HepG2 (cell line): Measurements from ENCODE around the gene MOK. TPM values are rescaled to one million over a fixed set of nuclear protein-coding genes. Genes with fewer than 3 reads are reported as not detected.

ENCODE experiments used
- ATAC-seq: fragments of 200-7000 bp; cut with Tn5 transposase; 3 replicates; pipeline ENCODE4 v1.9.1; 2020; ENCODE audit warnings: mild to moderate bottlenecking, moderate library complexity
- BruUV-seq: library from RNA; stranded (reverse); fragments of 400-500 nt; replicated peaks from 2 replicates; lab custom pipeline; 2021; lab: Mats Ljungman, UMichigan
- CTCF ChIA-PET: fragments of 300-600 bp; formaldehyde crosslinking; extraction: SDS; loops from one replicate; lab custom pipeline; 2021; ENCODE audit warnings: low total read pairs, inconsistent platforms, low intra/inter-chr PET ratio; lab: Yijun Ruan, JAX
- POLR2A ChIA-PET: fragments of 350-600 bp; sonication (Branson Sonifier 250); formaldehyde crosslinking; loops from one replicate; lab custom pipeline; 2020; ENCODE audit warnings: antibody characterized with exemption, inconsistent platforms; lab: Yijun Ruan, JAX
- DNase-seq: peaks from one replicate; pipeline ENCODE4 v3.0.0-alpha.2; 2015; ENCODE audit warnings: low spot score
- FAIRE-seq: peaks from 3 replicates; lab custom pipeline; 2011; peaks lifted over from hg19 to GRCh38; lab: Jason Lieb, UNC
- H2AFZ ChIP-seq: one replicate; pipeline ENCODE4 v1.6.1; 2011; ENCODE audit warnings: low read length, inconsistent platforms
- H3K27ac ChIP-seq: fragments of 300-600 bp; 3 replicates; pipeline ENCODE4 v1.8.0; 2011; ENCODE audit warnings: mixed run types, mild to moderate bottlenecking, mixed read lengths, low read length, inconsistent platforms; ENCODE audit not compliant: insufficient read depth; ENCODE audit errors: extremely low read length
- H3K27me3 ChIP-seq, 2 experiments: fragments of 200-600 bp in 1 of 2; 2 replicates in 1 of 2; 3 replicates in 1 of 2; pipeline versions ENCODE4 v1.6.0 to v1.8.0; 2011; ENCODE audit warnings: low read length in 2 of 2, mild to moderate bottlenecking in 2 of 2, moderate library complexity in 2 of 2, inconsistent platforms in 1 of 2; ENCODE audit not compliant: insufficient read depth in 2 of 2, control insufficient read depth in 1 of 2
- H3K36me3 ChIP-seq, 2 experiments: fragments of 200-600 bp in 1 of 2; replicated peaks in 1 of 2; 2 replicates in 1 of 2; 3 replicates in 1 of 2; pipeline versions ENCODE4 v1.5.1 to v1.8.0; 2011; ENCODE audit warnings: low read length in 2 of 2, inconsistent platforms in 1 of 2; ENCODE audit not compliant: insufficient read depth in 2 of 2, control insufficient read depth in 1 of 2
- H3K4me1 ChIP-seq: 2 replicates; pipeline ENCODE4 v1.5.1; 2012; ENCODE audit warnings: low read length, inconsistent platforms; ENCODE audit not compliant: insufficient read depth
- H3K4me2 ChIP-seq: 2 replicates; pipeline ENCODE4 v1.6.0; 2011; ENCODE audit warnings: low read depth, low read length, inconsistent platforms
- H3K4me3 ChIP-seq, 3 experiments: fragments of 200-600 bp in 1 of 3; sonication (generic), shearing (Covaris generic) in 1 of 3; replicated peaks in 1 of 3; 2 replicates each; pipeline ENCODE4 v1.5.1; 2011 to 2016; ENCODE audit warnings: low read length in 3 of 3, inconsistent platforms in 2 of 3, low read depth in 2 of 3, mild to moderate bottlenecking in 2 of 3, control low read depth in 1 of 3, mixed read lengths in 1 of 3; ENCODE audit not compliant: insufficient read depth in 1 of 3
- H3K79me2 ChIP-seq: one replicate; pipeline ENCODE4 v1.6.1; 2011; ENCODE audit warnings: low read length, inconsistent platforms; ENCODE audit not compliant: insufficient read depth
- H3K9ac ChIP-seq: 2 replicates; pipeline ENCODE4 v1.6.0; 2011; ENCODE audit warnings: mild to moderate bottlenecking, low read depth, low read length, inconsistent platforms; ENCODE audit not compliant: insufficient read depth
- H3K9me3 ChIP-seq: 2 replicates; pipeline ENCODE4 v1.5.1; 2012; ENCODE audit warnings: mild to moderate bottlenecking, low read length
- H4K20me1 ChIP-seq: 2 replicates; pipeline ENCODE4 v1.6.0; 2011; ENCODE audit warnings: inconsistent platforms, mild to moderate bottlenecking, low read length, moderate library complexity; ENCODE audit not compliant: insufficient read depth
- DNMT3B ChIP-seq: conservative IDR thresholded peaks from 2 replicates; pipeline ENCODE4 v1.6.1; 2016; ENCODE audit warnings: missing biosample characterization, control low read depth
- HDAC2 ChIP-seq: sonication (generic); formaldehyde crosslinking; IDR thresholded peaks from 2 replicates; pipeline ENCODE4 v1.4.0; 2020; ENCODE audit warnings: missing genetic modification reagents
- HMGXB4 ChIP-seq, 2 experiments: sonication (generic) in 1 of 2; formaldehyde crosslinking in 1 of 2; IDR thresholded peaks; 2 replicates each; pipeline versions ENCODE4 v1.4.0 to v1.6.1; 2018 to 2020; ENCODE audit warnings: missing genetic modification reagents in 2 of 2, borderline replicate concordance in 1 of 2, low read depth in 1 of 2, mild to moderate bottlenecking in 1 of 2, missing biosample characterization in 1 of 2
- IRX3 ChIP-seq: sonication (generic); formaldehyde crosslinking; IDR thresholded peaks from 2 replicates; pipeline ENCODE4 v1.8.1; 2023; ENCODE audit warnings: mild to moderate bottlenecking, low read depth, missing genetic modification reagents, borderline replicate concordance
- JUN ChIP-seq: sonication (generic); formaldehyde crosslinking; IDR thresholded peaks from 2 replicates; pipeline ENCODE4 v1.4.0; 2020; ENCODE audit warnings: mild to moderate bottlenecking, missing genetic modification reagents
- KLF11 ChIP-seq: IDR thresholded peaks from 2 replicates; pipeline ENCODE4 v1.6.1; 2016; ENCODE audit warnings: missing compliant biosample characterization
- KLF6 ChIP-seq: IDR thresholded peaks from 2 replicates; pipeline ENCODE4 v1.8.0; 2016; ENCODE audit warnings: missing biosample characterization, missing genetic modification reagents
- MATR3 ChIP-seq: sonication (generic); formaldehyde crosslinking; IDR thresholded peaks from 2 replicates; pipeline ENCODE4 v1.4.0; 2020; ENCODE audit warnings: missing genetic modification reagents
- NPAS2 ChIP-seq: sonication (generic); formaldehyde crosslinking; IDR thresholded peaks from 2 replicates; pipeline ENCODE4 v1.8.0; 2022; ENCODE audit warnings: mild to moderate bottlenecking, missing genetic modification reagents, borderline replicate concordance
- PREB ChIP-seq: sonication (generic); formaldehyde crosslinking; IDR thresholded peaks from 2 replicates; pipeline ENCODE4 v1.4.0; 2020; ENCODE audit warnings: missing genetic modification reagents
- SNAPC2 ChIP-seq: sonication (generic); formaldehyde crosslinking; IDR thresholded peaks from 2 replicates; pipeline ENCODE4 v1.8.1; 2022; ENCODE audit warnings: mild to moderate bottlenecking, missing genetic modification reagents
- SP5 ChIP-seq: IDR thresholded peaks from 2 replicates; pipeline ENCODE4 v1.6.1; 2016; ENCODE audit warnings: low read depth, borderline replicate concordance
- SRSF4 ChIP-seq: fragments of 200-400 bp; formaldehyde crosslinking; IDR thresholded peaks from one replicate; pipeline ENCODE4 v1.6.1; 2018; ENCODE audit warnings: mild to moderate bottlenecking, low read depth, low read length, moderate library complexity; ENCODE audit not compliant: poor library complexity, severe bottlenecking
- ZNF207 ChIP-seq: fragments of 450-650 bp; IDR thresholded peaks from 2 replicates; pipeline ENCODE4 v1.6.1; 2016; ENCODE audit warnings: antibody characterized with exemption, borderline replicate concordance
- ZNF333 ChIP-seq: sonication (generic); formaldehyde crosslinking; IDR thresholded peaks from 2 replicates; pipeline ENCODE4 v1.4.0; 2020; ENCODE audit warnings: mild to moderate bottlenecking, missing genetic modification reagents, borderline replicate concordance
- ZNF678 ChIP-seq: sonication (generic); formaldehyde crosslinking; IDR thresholded peaks from 2 replicates; pipeline ENCODE4 v1.4.0; 2020; ENCODE audit warnings: mild to moderate bottlenecking, missing genetic modification reagents
- ZSCAN25 ChIP-seq: sonication (generic); formaldehyde crosslinking; IDR thresholded peaks from 2 replicates; pipeline ENCODE4 v1.8.0; 2022; ENCODE audit warnings: mild to moderate bottlenecking, missing genetic modification reagents
- WGBS: methylation state at CpG from one replicate; pipeline ENCODE4 v1.1.6; 2017; ENCODE audit warnings: low lambda C conversion rate; 5-methylcytosine and 5-hydroxymethylcytosine counted together
- in situ Hi-C: cut with HindIII; loops from 2 replicates; pipeline ENCODE4 v1.10.0; 2017; ENCODE audit warnings: low pct_unique_long_range_greater_than_20kb; ENCODE audit not compliant: extremely low pct_ligation_motif_present
- intact Hi-C: fragments of 100-400 bp; cut with micrococcal nuclease; formaldehyde crosslinking; loops from one replicate; pipeline ENCODE4 v1.10.0; 2022; ENCODE audit not compliant: unreplicated experiment
- polyA plus RNA-seq, 8 experiments: library from polyadenylated mRNA; depleted of rRNA in 3 of 8; stranded (reverse) in 7 of 8; unstranded in 1 of 8; fragments of >200 nt; fragmentation: Illumina TruSeq in 4 of 8; extraction: Trizol in 4 of 8; gene quantifications; 2 replicates each; pipeline versions ENCODE4 v1.2.1 to v1.2.3, GENCODE V29; 2011 to 2016; ENCODE audit warnings: low read depth in 4 of 8, missing spikeins in 1 of 8, mixed read lengths in 1 of 8; ENCODE audit not compliant: insufficient read depth in 1 of 8
- total RNA-seq, 5 experiments: library from RNA; depleted of rRNA; stranded (reverse); fragments of >200 nt; fragmentation: Illumina TruSeq; extraction: Trizol; gene quantifications; 2 replicates each; pipeline ENCODE4 v1.2.3, GENCODE V29; 2016; ENCODE audit warnings: low read depth in 1 of 5
- TF ChIP-seq, protein P1 (sequence below), 2 experiments: fragments of 450-650 bp in 1 of 2; sonication (generic) in 1 of 2; formaldehyde crosslinking; IDR thresholded peaks; 2 replicates each; pipeline versions ENCODE4 v1.5.0 to v1.8.0; 2020 to 2022; ENCODE audit warnings: mild to moderate bottlenecking in 1 of 2, missing genetic modification reagents in 1 of 2

MOK gene
- total and polyA plus RNA-seq, 2 of the 13 experiments (the other 11 are each of a cell fraction or from before 2014, with no cell fraction given), result 15.3 to 16.9 TPM

DNA sequence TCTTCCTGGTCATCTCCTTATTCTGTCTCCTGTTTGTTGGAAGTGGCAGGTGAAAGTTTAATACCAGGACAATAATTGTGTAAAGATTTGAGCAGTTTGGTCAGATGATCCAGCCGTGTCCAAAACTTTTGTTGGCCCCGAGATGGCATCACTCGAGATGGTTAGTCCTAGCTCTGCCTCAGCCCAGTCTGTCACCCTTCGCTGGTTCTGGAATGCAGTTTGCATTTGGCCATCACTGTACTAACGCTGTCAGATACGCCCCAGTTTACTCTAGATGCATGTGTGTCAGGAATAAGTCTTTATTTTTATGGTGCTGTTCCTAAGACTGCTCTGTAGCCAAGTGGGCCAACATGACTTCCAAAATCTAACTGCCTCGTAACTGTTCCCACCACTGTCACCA lies 79.6 kb downstream of the MOK start:
- Histone ChIP-seq H3K4me1 (no peaks in the 10 kb centered on the region), H4K20me1 (no peaks in the 10 kb centered on the region), H3K36me3 (no peaks in the 10 kb centered on the region; a peak in 2 of 5 replicates), H3K9me3 (no peaks in the 10 kb centered on the region), H3K27ac (no peak overlapping the region), H3K79me2 (no peaks in the 10 kb centered on the region), H3K4me2 (no peak overlapping the region), H3K9ac (no peak overlapping the region), H2AFZ (no peak overlapping the region), H3K4me3 (no peak overlapping the region), H3K27me3 (no peaks in the 10 kb centered on the region; a peak in 1 of 5 replicates)
- ChIA-PET POLR2A (no interaction called here), CTCF (no interaction called here)
- WGBS, result 99% methylated on average over 7 of the region's 7 CpGs
- no peak for ATAC-seq
- no TSS peak for BruUV-seq
- FAIRE-seq, result no peak
- in situ Hi-C loops (no loop called here), intact Hi-C loops (no loop called here)
- DNase-seq, result no peak
- no peak for TF ChIP-seq KLF6 (CRISPR knock-in tag)
- TF ChIP-seq IRX3, result no peak
- no peak for TF ChIP-seq ZSCAN25 (CRISPR knock-in tag)
- no peak for TF ChIP-seq KLF11 (CRISPR knock-in tag)
- no peak for TF ChIP-seq SP5
- no peak for TF ChIP-seq PREB (CRISPR knock-in tag)
- no peak for TF ChIP-seq ZNF678 (CRISPR knock-in tag)
- TF ChIP-seq DNMT3B (CRISPR knock-in tag), result no peak

GRCh38 chr14:102223682-102224081 lies 81.3 kb downstream of the MOK start:
- no peak overlapping the region for H3K27ac ChIP-seq
- no peak overlapping the region for H3K4me3 ChIP-seq
- ATAC-seq, result no peak
- ChIA-PET POLR2A (no interaction called here), CTCF (no interaction called here)
- DNase-seq, result no peak
- in situ Hi-C loops, result no loop called here
- WGBS, result 96% methylated on average over 6 of the region's 6 CpGs
- no peak overlapping the region for H3K4me2 ChIP-seq
- no TSS peak for BruUV-seq
- no peak for FAIRE-seq
- no peaks in the 10 kb centered on the region for H4K20me1 ChIP-seq
- H3K9ac ChIP-seq, result no peak overlapping the region
- no peak overlapping the region for H2AFZ ChIP-seq
- no peaks in the 10 kb centered on the region for H3K9me3 ChIP-seq
- H3K27me3 ChIP-seq, result no peaks in the 10 kb centered on the region; a peak in 1 of 5 replicates
- intact Hi-C loops, result no loop called here
- no peaks in the 10 kb centered on the region for H3K79me2 ChIP-seq
- H3K4me1 ChIP-seq, result no peaks in the 10 kb centered on the region
- peaks cover 1 to 2% of the 10 kb centered on the region in 2 experiments; a peak in 2 of 5 replicates for H3K36me3 ChIP-seq
- TF ChIP-seq, protein P1, sequence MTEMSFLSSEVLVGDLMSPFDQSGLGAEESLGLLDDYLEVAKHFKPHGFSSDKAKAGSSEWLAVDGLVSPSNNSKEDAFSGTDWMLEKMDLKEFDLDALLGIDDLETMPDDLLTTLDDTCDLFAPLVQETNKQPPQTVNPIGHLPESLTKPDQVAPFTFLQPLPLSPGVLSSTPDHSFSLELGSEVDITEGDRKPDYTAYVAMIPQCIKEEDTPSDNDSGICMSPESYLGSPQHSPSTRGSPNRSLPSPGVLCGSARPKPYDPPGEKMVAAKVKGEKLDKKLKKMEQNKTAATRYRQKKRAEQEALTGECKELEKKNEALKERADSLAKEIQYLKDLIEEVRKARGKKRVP (CRISPR knock-in tag; IDR thresholded peaks at IDR 0.05), result no peak
- TF ChIP-seq ZNF333 (CRISPR knock-in tag) (no peak), HMGXB4 (CRISPR knock-in tag; IDR thresholded peaks at IDR 0.05; ENCODE audit: borderline replicate concordance in 1 of 2, low read depth in 1 of 2) (no peak), HDAC2 (CRISPR knock-in tag) (no peak), SNAPC2 (CRISPR knock-in tag) (no peak), JUN (CRISPR knock-in tag) (no peak), SRSF4 (no peak), NPAS2 (no peak), MATR3 (CRISPR knock-in tag) (no peak), ZNF207 (no peak)
